Tibial nerve (tissue), 4 donors: ENCODE results near the gene DAB1. TPM values are rescaled to one million over a fixed set of nuclear protein-coding genes. Genes with fewer than 3 reads are reported as not detected.

Source experiments
- DNase-seq, 2 donors: peaks; one replicate each; pipeline ENCODE4 v3.0.0-alpha.2; 2019; ENCODE audit warnings: low spot score in 2 of 2
- H3K27ac ChIP-seq, 4 donors: fragments of 200-600 bp; sonication (generic) in 3 of 4; one replicate each; pipeline ENCODE4 v1.5.1; 2017 to 2019; ENCODE audit warnings: mild to moderate bottlenecking in 1 of 4
- H3K27me3 ChIP-seq, 2 donors: fragments of 200-600 bp; sonication (generic) in 1 of 2; one replicate each; pipeline versions ENCODE4 v1.5.1 to v1.6.0; 2017 to 2019
- H3K36me3 ChIP-seq, 3 donors: fragments of 200-600 bp; sonication (generic); one replicate each; pipeline ENCODE4 v1.5.1; 2018 to 2019
- H3K4me1 ChIP-seq, 4 donors: fragments of 200-600 bp; sonication (generic) in 3 of 4; one replicate each; pipeline ENCODE4 v1.5.1; 2017 to 2019
- H3K4me3 ChIP-seq, 4 donors: fragments of 200-600 bp; sonication (generic) in 3 of 4; one replicate each; pipeline ENCODE4 v1.5.1; 2017 to 2019; ENCODE audit warnings: mild to moderate bottlenecking in 1 of 4, moderate library complexity in 1 of 4
- H3K9me3 ChIP-seq, 4 donors: fragments of 200-600 bp; sonication (generic) in 3 of 4; one replicate each; pipeline ENCODE4 v1.5.1; 2017 to 2019
- CTCF ChIP-seq, 5 experiments: fragments of 200-600 bp in 3 of 5; fragments of 450-650 bp in 2 of 5; sonication (generic) in 3 of 5; IDR thresholded peaks; one replicate each; pipeline ENCODE4 v1.5.1; 2016 to 2019; ENCODE audit warnings: antibody characterized with exemption in 5 of 5, mild to moderate bottlenecking in 3 of 5, moderate library complexity in 2 of 5
- EP300 ChIP-seq, 2 donors: sonication (generic); formaldehyde crosslinking; IDR thresholded peaks; one replicate each; pipeline ENCODE4 v1.6.1; 2017; ENCODE audit warnings: antibody characterized with exemption in 2 of 2, mild to moderate bottlenecking in 1 of 2
- POLR2A ChIP-seq, 2 donors: fragments of 450-650 bp; IDR thresholded peaks; one replicate each; pipeline ENCODE4 v1.6.1; 2017; ENCODE audit warnings: antibody characterized with exemption in 2 of 2, mild to moderate bottlenecking in 2 of 2, moderate library complexity in 2 of 2
- WGBS, 2 donors: methylation state at CpG; one replicate each; pipeline ENCODE4 v1.1.5; 2018; 5-methylcytosine and 5-hydroxymethylcytosine counted together
- total RNA-seq, 4 donors: library from RNA; depleted of rRNA; stranded (reverse); fragments of >200 nt; gene quantifications; one replicate each; pipeline ENCODE4 v1.1.0, GENCODE V29; 2016

Gene DAB1
- total RNA-seq, 4 donors from 2014 or later: 4.0 to 8.3 (median 4.4) TPM

- Histone ChIP-seq H3K27me3 (no peaks in the 10 kb centered on the region), H3K27ac (no peak overlapping the region), H3K4me3 (no peak overlapping the region), H3K9me3 (no peaks in the 10 kb centered on the region), H3K4me1 (no peaks in the 10 kb centered on the region), H3K36me3 (no peaks in the 10 kb centered on the region)
- no peak for DNase-seq
- TF ChIP-seq POLR2A (IDR thresholded peaks at IDR 0.05) (no peak), CTCF (IDR thresholded peaks at IDR 0.05) (no peak), EP300 (IDR thresholded peaks at IDR 0.05) (no peak)
- 80 to 87% methylated on average over 4 of the region's 4 CpGs for WGBS, 2 donors
Measured at GRCh38 chr1:57066980-57067610, 356.8 kb downstream of the DAB1 start.

- no peaks in the 10 kb centered on the region for H3K4me1 ChIP-seq
- TF ChIP-seq POLR2A (IDR thresholded peaks at IDR 0.05) (no peak), CTCF (IDR thresholded peaks at IDR 0.05) (no peak), EP300 (IDR thresholded peaks at IDR 0.05) (no peak)
- H3K9me3 ChIP-seq: no peaks in the 10 kb centered on the region
- H3K36me3 ChIP-seq: no peaks in the 10 kb centered on the region
- H3K4me3 ChIP-seq: no peak overlapping the region
- no peak for DNase-seq
- no peaks in the 10 kb centered on the region for H3K27me3 ChIP-seq
- WGBS, 2 donors: 92 to 95% methylated on average over 3 of the region's 3 CpGs
- H3K27ac ChIP-seq: no peak overlapping the region
Measured at GRCh38 chr1:57065442-57065841, 358.4 kb downstream of the DAB1 start.

- H3K36me3 ChIP-seq: no peaks in the 10 kb centered on the region
- no peaks in the 10 kb centered on the region for H3K9me3 ChIP-seq
- TF ChIP-seq POLR2A (IDR thresholded peaks at IDR 0.05) (no peak), EP300 (IDR thresholded peaks at IDR 0.05) (no peak), CTCF (IDR thresholded peaks at IDR 0.05) (no peak)
- WGBS, 2 donors: 78 to 80% methylated on average over 7 of the region's 7 CpGs
- no peaks in the 10 kb centered on the region for H3K27me3 ChIP-seq
- H3K4me1 ChIP-seq: no peaks in the 10 kb centered on the region
- H3K4me3 ChIP-seq: no peak overlapping the region
- DNase-seq: no peak
- H3K27ac ChIP-seq: no peak overlapping the region
Measured at GRCh38 chr1:57064379-57065140, 359.3 kb downstream of the DAB1 start.

GRCh38 chr1:57063406-57064125 is 360.3 kb downstream of the DAB1 start:
- no peak for TF ChIP-seq POLR2A (IDR thresholded peaks at IDR 0.05)
- TF ChIP-seq CTCF (IDR thresholded peaks at IDR 0.05): no peak
- no peak for TF ChIP-seq EP300 (IDR thresholded peaks at IDR 0.05)
- no peak overlapping the region for H3K27ac ChIP-seq
- no peak for DNase-seq
- H3K4me3 ChIP-seq: no peak overlapping the region
- 92 to 93% methylated on average over 6 of the region's 6 CpGs for WGBS, 2 donors
- H3K27me3 ChIP-seq: no peaks in the 10 kb centered on the region
- H3K36me3 ChIP-seq: no peaks in the 10 kb centered on the region
- H3K4me1 ChIP-seq: no peaks in the 10 kb centered on the region
- H3K9me3 ChIP-seq: no peaks in the 10 kb centered on the region

GRCh38 chr1:57061369-57061768 is 362.5 kb downstream of the DAB1 start:
- Histone ChIP-seq H3K27me3 (no peaks in the 10 kb centered on the region), H3K4me1 (no peaks in the 10 kb centered on the region), H3K9me3 (no peaks in the 10 kb centered on the region), H3K27ac (no peak overlapping the region), H3K36me3 (no peaks in the 10 kb centered on the region), H3K4me3 (no peak overlapping the region)
- WGBS, 2 donors: 79 to 91% methylated on average over 1 of the region's 1 CpG
- no peak for TF ChIP-seq POLR2A (IDR thresholded peaks at IDR 0.05)
- TF ChIP-seq EP300 (IDR thresholded peaks at IDR 0.05): no peak
- no peak for TF ChIP-seq CTCF (IDR thresholded peaks at IDR 0.05)
- DNase-seq: no peak
